ENCODE measurements around the gene ETV3. TPM values are rescaled to one million over a fixed set of nuclear protein-coding genes. Genes with fewer than 3 reads are reported as not detected.

Gene ETV3
- total and polyA plus RNA-seq, 2 of the 13 experiments (the other 11 are each of a cell fraction or from before 2014, with no cell fraction given), result 4.2 to 5.8 TPM

DNA sequence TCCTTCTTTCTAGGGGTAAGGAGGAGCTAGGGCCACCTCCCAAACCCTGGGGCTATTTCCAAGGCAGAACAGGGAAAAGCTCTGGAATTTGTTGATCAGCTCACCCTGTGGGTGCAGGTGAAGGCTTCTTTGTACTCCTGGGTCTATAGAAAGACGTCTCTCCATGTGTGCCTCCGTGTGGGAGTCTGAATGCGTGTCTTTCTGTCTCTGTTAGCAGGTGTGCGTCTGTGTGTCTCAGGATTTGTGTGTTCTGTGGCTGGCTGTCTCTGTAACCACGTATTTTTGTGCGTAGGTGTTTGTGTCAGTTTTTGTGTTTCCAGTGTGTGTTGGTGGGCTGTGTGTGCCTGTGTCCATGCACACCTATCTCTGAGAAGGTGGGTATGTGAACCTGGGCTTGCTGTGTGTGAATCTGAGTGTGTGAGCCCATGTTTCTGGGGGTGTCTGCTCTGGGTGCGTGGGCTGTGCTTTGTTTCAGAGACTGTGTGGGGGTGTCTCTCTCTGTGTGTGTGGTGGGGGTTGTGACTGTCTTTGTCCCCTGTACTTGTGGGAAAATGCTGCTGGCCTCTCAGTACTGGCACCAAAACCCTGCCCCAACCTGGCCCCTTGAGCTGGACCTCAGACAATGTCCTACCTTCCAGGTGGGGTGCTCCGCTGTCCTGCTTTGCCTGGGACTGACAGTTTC lies 25.9 kb downstream of the ETV3 start:
- H3K9ac ChIP-seq (ENCODE audit: insufficient read depth, low read depth, low read length), result no peak overlapping the region
- H3K4me3 ChIP-seq (replicated peaks in 1 of 3; ENCODE audit: insufficient read depth in 1 of 3, low read depth in 2 of 3, low read length in 3 of 3), result no peak overlapping the region
- H3K27me3 ChIP-seq (ENCODE audit: control insufficient read depth in 1 of 2, insufficient read depth in 2 of 2, low read length in 2 of 2), result peaks cover 17 to 64% of the 10 kb centered on the region in 2 experiments; a peak in 4 of 5 replicates
- BruUV-seq (replicated peaks), result no TSS peak
- no peaks in the 10 kb centered on the region for H3K79me2 ChIP-seq (ENCODE audit: insufficient read depth, low read length)
- ATAC-seq (no peak), DNase-seq (ENCODE audit: low spot score) (no peak), FAIRE-seq (no peak)
- in situ Hi-C loops (cut with HindIII; ENCODE audit: extremely low pct_ligation_motif_present, low pct_unique_long_range_greater_than_20kb) (no loop called here), intact Hi-C loops (cut with micrococcal nuclease; ENCODE audit: unreplicated experiment) (no loop called here)
- peaks cover 5% of the 10 kb centered on the region; the same call in 1 of the 2 replicates for H3K4me1 ChIP-seq (ENCODE audit: insufficient read depth, low read length)
- H4K20me1 ChIP-seq (ENCODE audit: insufficient read depth, low read length), result no peaks in the 10 kb centered on the region
- H3K36me3 ChIP-seq (replicated peaks in 1 of 2; ENCODE audit: control insufficient read depth in 1 of 2, insufficient read depth in 2 of 2, low read length in 2 of 2), result no peaks in the 10 kb centered on the region
- CTCF ChIA-PET (ENCODE audit: low intra/inter-chr PET ratio, low total read pairs), result no interaction called here
- H3K4me2 ChIP-seq (ENCODE audit: low read depth, low read length), result no peak overlapping the region
- POLR2A ChIA-PET, result no interaction called here
- H3K9me3 ChIP-seq (ENCODE audit: low read length), result no peaks in the 10 kb centered on the region
- WGBS (ENCODE audit: low lambda C conversion rate), result 54% methylated on average over 6 of the region's 8 CpGs
- H2AFZ ChIP-seq (ENCODE audit: low read length), result no peak overlapping the region
- no peak for TF ChIP-seq CEBPZ (IDR thresholded peaks at IDR 0.05; ENCODE audit: low read length)
- TF ChIP-seq ATRX (CRISPR knock-in tag; IDR thresholded peaks at IDR 0.05; ENCODE audit: borderline replicate concordance), result no peak
- no peak for TF ChIP-seq MAZ (IDR thresholded peaks at IDR 0.05; ENCODE audit: borderline replicate concordance, low read depth, low read length)
- no peak for TF ChIP-seq MAZ (CRISPR knock-in tag; IDR thresholded peaks at IDR 0.05; ENCODE audit: low read depth)
- TF ChIP-seq BRD4 (CRISPR knock-in tag; IDR thresholded peaks at IDR 0.05), result no peak
- TF ChIP-seq, protein P1, sequence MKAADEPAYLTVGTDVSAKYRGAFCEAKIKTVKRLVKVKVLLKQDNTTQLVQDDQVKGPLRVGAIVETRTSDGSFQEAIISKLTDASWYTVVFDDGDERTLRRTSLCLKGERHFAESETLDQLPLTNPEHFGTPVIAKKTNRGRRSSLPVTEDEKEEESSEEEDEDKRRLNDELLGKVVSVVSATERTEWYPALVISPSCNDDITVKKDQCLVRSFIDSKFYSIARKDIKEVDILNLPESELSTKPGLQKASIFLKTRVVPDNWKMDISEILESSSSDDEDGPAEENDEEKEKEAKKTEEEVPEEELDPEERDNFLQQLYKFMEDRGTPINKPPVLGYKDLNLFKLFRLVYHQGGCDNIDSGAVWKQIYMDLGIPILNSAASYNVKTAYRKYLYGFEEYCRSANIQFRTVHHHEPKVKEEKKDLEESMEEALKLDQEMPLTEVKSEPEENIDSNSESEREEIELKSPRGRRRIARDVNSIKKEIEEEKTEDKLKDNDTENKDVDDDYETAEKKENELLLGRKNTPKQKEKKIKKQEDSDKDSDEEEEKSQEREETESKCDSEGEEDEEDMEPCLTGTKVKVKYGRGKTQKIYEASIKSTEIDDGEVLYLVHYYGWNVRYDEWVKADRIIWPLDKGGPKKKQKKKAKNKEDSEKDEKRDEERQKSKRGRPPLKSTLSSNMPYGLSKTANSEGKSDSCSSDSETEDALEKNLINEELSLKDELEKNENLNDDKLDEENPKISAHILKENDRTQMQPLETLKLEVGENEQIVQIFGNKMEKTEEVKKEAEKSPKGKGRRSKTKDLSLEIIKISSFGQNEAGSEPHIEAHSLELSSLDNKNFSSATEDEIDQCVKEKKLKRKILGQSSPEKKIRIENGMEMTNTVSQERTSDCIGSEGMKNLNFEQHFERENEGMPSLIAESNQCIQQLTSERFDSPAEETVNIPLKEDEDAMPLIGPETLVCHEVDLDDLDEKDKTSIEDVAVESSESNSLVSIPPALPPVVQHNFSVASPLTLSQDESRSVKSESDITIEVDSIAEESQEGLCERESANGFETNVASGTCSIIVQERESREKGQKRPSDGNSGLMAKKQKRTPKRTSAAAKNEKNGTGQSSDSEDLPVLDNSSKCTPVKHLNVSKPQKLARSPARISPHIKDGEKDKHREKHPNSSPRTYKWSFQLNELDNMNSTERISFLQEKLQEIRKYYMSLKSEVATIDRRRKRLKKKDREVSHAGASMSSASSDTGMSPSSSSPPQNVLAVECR (CRISPR knock-in tag; IDR thresholded peaks at IDR 0.05; ENCODE audit: borderline replicate concordance), result no peak
- no peak for TF ChIP-seq FOXC1 (CRISPR knock-in tag; IDR thresholded peaks at IDR 0.05; ENCODE audit: borderline replicate concordance)
- TF ChIP-seq ZNF614 (CRISPR knock-in tag; IDR thresholded peaks at IDR 0.05; ENCODE audit: borderline replicate concordance), result no peak
- no peak for TF ChIP-seq NBN (conservative IDR thresholded peaks at IDR 0.05)
- H3K27ac ChIP-seq (ENCODE audit: extremely low read length, insufficient read depth, low read length), result no peak overlapping the region
